ENCODE measurements around the gene FBXO11. TPM values are rescaled to one million over a fixed set of nuclear protein-coding genes. Genes with fewer than 3 reads are reported as not detected.

The FBXO11 gene
- total and polyA plus RNA-seq, 2 of the 4 experiments (the other 2 are of a cell fraction): 27.1 to 29.6 TPM

GRCh38 chr2:47917276-47917961 is 11.1 kb upstream of the FBXO11 start:
- ATAC-seq (ENCODE audit: low read depth): no peak
- Histone ChIP-seq H3K9me3 (ENCODE audit: control insufficient read depth, insufficient read depth, low read length) (no peaks in the 10 kb centered on the region), H3K36me3 (ENCODE audit: control insufficient read depth, insufficient read depth, low read length) (no peaks in the 10 kb centered on the region), H4K8ac (ENCODE audit: low read depth in 2 of 2, low read length in 2 of 2) (no peak overlapping the region), H2BK15ac (ENCODE audit: low read depth, low read length) (no peak overlapping the region), H2AK5ac (ENCODE audit: low read depth, low read length) (no peak overlapping the region), H4K91ac (ENCODE audit: insufficient read depth, low read depth, low read length) (no peak overlapping the region), H4K20me1 (ENCODE audit: insufficient read depth, low read length) (no peaks in the 10 kb centered on the region), H3K18ac (ENCODE audit: low read depth, low read length) (no peak overlapping the region), H4K5ac (ENCODE audit: low read depth, low read length) (no peak overlapping the region), H3K4me3 (ENCODE audit: insufficient read depth, low read depth, low read length) (no peak overlapping the region), H3K4ac (ENCODE audit: low read depth, low read length) (no peak overlapping the region), H3K9ac (ENCODE audit: low read depth, low read length) (no peak overlapping the region), H3K23ac (ENCODE audit: low read depth, low read length) (no peak overlapping the region), H2BK20ac (ENCODE audit: low read depth, low read length) (no peak overlapping the region), H3K4me2 (ENCODE audit: low read depth, low read length) (no peak overlapping the region), H3K56ac (ENCODE audit: extremely low read depth, insufficient read depth, low read length) (no peak overlapping the region), H3K79me1 (ENCODE audit: low read depth in 1 of 2, low read length in 2 of 2) (no peaks in the 10 kb centered on the region), H3K9me1 (ENCODE audit: insufficient read depth, low read length) (no peaks in the 10 kb centered on the region), H3K27ac (ENCODE audit: insufficient read depth, low read length) (no peak overlapping the region), H2BK120ac (ENCODE audit: low read depth, low read length) (no peak overlapping the region), H3K27me3 (ENCODE audit: control insufficient read depth, insufficient read depth, low read length) (peaks cover 3% of the 10 kb centered on the region; the same call in 1 of the 2 replicates), H2AK9ac (replicated peaks; ENCODE audit: low read depth, low read length, poor library complexity) (no peak overlapping the region), H3K4me1 (ENCODE audit: control insufficient read depth, insufficient read depth, low read length) (no peaks in the 10 kb centered on the region), H3K14ac (replicated peaks; ENCODE audit: low read depth, low read length) (no peak overlapping the region), H2AFZ (replicated peaks; ENCODE audit: low read length, poor library complexity) (no peak overlapping the region), H2BK5ac (ENCODE audit: low read depth, low read length, poor library complexity, severe bottlenecking) (no peak overlapping the region)
- WGBS, 2 experiments (ENCODE audit: extremely low coverage in 2 of 2, insufficient read length in 1 of 2): no CpG with 5 or more reads among the region's 3 CpGs
- BruUV-seq (replicated peaks): no TSS peak
- CTCF ChIA-PET: no interaction called here
- dilution Hi-C loops (cut with HindIII; ENCODE audit: low sequenced_read_pairs, unreplicated experiment): no loop called here
- intact Hi-C loops (cut with micrococcal nuclease): no loop called here
- TF ChIP-seq CTCF (conservative IDR thresholded peaks at IDR 0.05; ENCODE audit: low read depth, low read length) (no peak), RCOR1 (IDR thresholded peaks at IDR 0.05; ENCODE audit: insufficient replicate concordance, low read length) (no peak), CHD1 (IDR thresholded peaks at IDR 0.05; ENCODE audit: low read depth, low read length) (no peak), MAZ (IDR thresholded peaks at IDR 0.05; ENCODE audit: borderline replicate concordance, low read depth, low read length) (no peak), MXI1 (IDR thresholded peaks at IDR 0.05; ENCODE audit: borderline replicate concordance, low read depth, low read length) (no peak), RFX5 (IDR thresholded peaks at IDR 0.05; ENCODE audit: low read depth, low read length) (no peak), CEBPB (IDR thresholded peaks at IDR 0.05; ENCODE audit: low read depth, low read length) (no peak), RAD21 (IDR thresholded peaks at IDR 0.05; ENCODE audit: low read length) (no peak), POLR2A (IDR thresholded peaks at IDR 0.05; ENCODE audit: low read depth, low read length) (no peak), SMC3 (IDR thresholded peaks at IDR 0.05; ENCODE audit: low read depth, low read length) (no peak), FOS (IDR thresholded peaks at IDR 0.05; ENCODE audit: low read depth, low read length) (no peak), MAFK (IDR thresholded peaks at IDR 0.05; ENCODE audit: low read depth, low read length) (no peak), USF2 (IDR thresholded peaks at IDR 0.05; ENCODE audit: low read depth, low read length) (no peak), NFE2L2 (IDR thresholded peaks at IDR 0.05; ENCODE audit: low read depth, low read length) (no peak), BHLHE40 (IDR thresholded peaks at IDR 0.05; ENCODE audit: low read depth, low read length) (no peak), ELK1 (IDR thresholded peaks at IDR 0.05; ENCODE audit: borderline replicate concordance, low read depth, low read length) (no peak)
- no peak for DNase-seq
- in situ Hi-C loops (cut with MboI; ENCODE audit: low sequenced_read_pairs): no loop called here
- POLR2A ChIA-PET (ENCODE audit: unreplicated experiment): no interaction called here
